Measurements from ENCODE around the gene GIGYF2. TPM values are rescaled to one million over a fixed set of nuclear protein-coding genes. Genes with fewer than 3 reads are reported as not detected.

Gene GIGYF2
- total RNA-seq, 1 experiment from 2014 or later = 55.3 TPM

- no peaks in the 10 kb centered on the region for H3K79me1 ChIP-seq (ENCODE audit: insufficient read depth, low read depth, low read length, poor library complexity, severe bottlenecking)
- Mint-ChIP-seq H3K4me3 (no peak overlapping the region), H3K27ac (no peak overlapping the region), H3K4me1 (no peaks in the 10 kb centered on the region), H3K27me3 (ENCODE audit: low read depth) (no peaks in the 10 kb centered on the region), H3K36me3 (ENCODE audit: insufficient read depth in 1 of 3, low read depth in 3 of 3) (peaks cover 9 to 66% (median 62%) of the 10 kb centered on the region in 3 experiments; a peak in 6 of 7 replicates), H3K9me3 (no peaks in the 10 kb centered on the region)
- no peak overlapping the region for H4K5ac ChIP-seq (ENCODE audit: insufficient read length, low read depth, low read length)
- no peak overlapping the region for H2BK15ac ChIP-seq (ENCODE audit: low read depth, low read length)
- H3K4me2 ChIP-seq (ENCODE audit: insufficient read depth, insufficient read length, low read length) = no peak overlapping the region
- H3K4me1 ChIP-seq (ENCODE audit: insufficient read depth, low read length) = no peaks in the 10 kb centered on the region
- no peaks in the 10 kb centered on the region for H4K20me1 ChIP-seq (ENCODE audit: control insufficient read depth, insufficient read depth, insufficient read length)
- no peak overlapping the region for H2BK5ac ChIP-seq (ENCODE audit: insufficient read length, low read length)
- H3K23ac ChIP-seq (ENCODE audit: insufficient read length, low read depth, low read length) = no peak overlapping the region
- no peak overlapping the region for H4K8ac ChIP-seq (replicated peaks; ENCODE audit: insufficient read length, low read depth, low read length)
- no peak overlapping the region for H3K4ac ChIP-seq (ENCODE audit: low read depth, low read length)
- H2AFZ ChIP-seq (ENCODE audit: low read length) = no peak overlapping the region
- H3K27ac ChIP-seq (ENCODE audit: insufficient read length, low read depth, low read length) = no peak overlapping the region
- no peak overlapping the region for H2BK120ac ChIP-seq (ENCODE audit: low read depth, low read length, poor library complexity, severe bottlenecking)
- no peaks in the 10 kb centered on the region for H3K79me2 ChIP-seq (ENCODE audit: insufficient read depth, low read length)
- no peak overlapping the region for H2BK12ac ChIP-seq (ENCODE audit: insufficient read length, low read depth, low read length)
- no peak overlapping the region for H3K56ac ChIP-seq (ENCODE audit: insufficient read length, low read depth, low read length)
- H3K14ac ChIP-seq (ENCODE audit: insufficient read depth, low read length) = no peak overlapping the region
- H3K23me2 ChIP-seq (ENCODE audit: insufficient read length, low read depth, low read length, poor library complexity, severe bottlenecking) = no peaks in the 10 kb centered on the region
- H3K27me3 ChIP-seq (ENCODE audit: insufficient read depth, low read length) = no peaks in the 10 kb centered on the region
- H4K91ac ChIP-seq (ENCODE audit: insufficient read length, low read depth, low read length) = no peak overlapping the region
- TF ChIP-seq, protein P1, sequence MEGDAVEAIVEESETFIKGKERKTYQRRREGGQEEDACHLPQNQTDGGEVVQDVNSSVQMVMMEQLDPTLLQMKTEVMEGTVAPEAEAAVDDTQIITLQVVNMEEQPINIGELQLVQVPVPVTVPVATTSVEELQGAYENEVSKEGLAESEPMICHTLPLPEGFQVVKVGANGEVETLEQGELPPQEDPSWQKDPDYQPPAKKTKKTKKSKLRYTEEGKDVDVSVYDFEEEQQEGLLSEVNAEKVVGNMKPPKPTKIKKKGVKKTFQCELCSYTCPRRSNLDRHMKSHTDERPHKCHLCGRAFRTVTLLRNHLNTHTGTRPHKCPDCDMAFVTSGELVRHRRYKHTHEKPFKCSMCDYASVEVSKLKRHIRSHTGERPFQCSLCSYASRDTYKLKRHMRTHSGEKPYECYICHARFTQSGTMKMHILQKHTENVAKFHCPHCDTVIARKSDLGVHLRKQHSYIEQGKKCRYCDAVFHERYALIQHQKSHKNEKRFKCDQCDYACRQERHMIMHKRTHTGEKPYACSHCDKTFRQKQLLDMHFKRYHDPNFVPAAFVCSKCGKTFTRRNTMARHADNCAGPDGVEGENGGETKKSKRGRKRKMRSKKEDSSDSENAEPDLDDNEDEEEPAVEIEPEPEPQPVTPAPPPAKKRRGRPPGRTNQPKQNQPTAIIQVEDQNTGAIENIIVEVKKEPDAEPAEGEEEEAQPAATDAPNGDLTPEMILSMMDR (conservative IDR thresholded peaks at IDR 0.05) = no peak
- H2BK20ac ChIP-seq (ENCODE audit: low read depth, low read length, poor library complexity, severe bottlenecking) = no peak overlapping the region
- no peak overlapping the region for H3K18ac ChIP-seq (ENCODE audit: insufficient read length, low read depth, low read length)
- WGBS (ENCODE audit: extremely low coverage, insufficient read length, low lambda C conversion rate) = 100% methylated on average over 2 of the region's 4 CpGs
- H3K9me3 ChIP-seq (ENCODE audit: control insufficient read depth, low read depth, low read length) = no peaks in the 10 kb centered on the region
- H3K9ac ChIP-seq (ENCODE audit: extremely low read depth, insufficient read length, low read length) = no peak overlapping the region
- no peak overlapping the region for H2AK5ac ChIP-seq (ENCODE audit: insufficient read length, low read length)
- DNase-seq = no peak
- H3T11ph ChIP-seq (ENCODE audit: low read length) = no peak overlapping the region
These were observed 96.1 kb downstream of the GIGYF2 start for GRCh38 chr2:232793271-232793670.

All from H9 (cell line).